Hepatocyte (in vitro differentiated cells): Measurements from ENCODE around the gene VAV2. TPM values are rescaled to one million over a fixed set of nuclear protein-coding genes. Genes with fewer than 3 reads are reported as not detected.
A peak's percentile ranks its signal among the peaks of the same experiment; 100 is the strongest.

ENCODE experiments used
- DNase-seq: peaks from one replicate; pipeline ENCODE4 v3.0.0-alpha.2; 2016; ENCODE audit warnings: low spot score
- H2AFZ ChIP-seq: fragments of 200-600 bp; sonication (generic); 2 replicates; pipeline ENCODE4 v1.6.0; 2016; ENCODE audit warnings: antibody characterized with exemption, mild to moderate bottlenecking
- H3K27ac ChIP-seq: fragments of 200-600 bp; sonication (generic); 2 replicates; pipeline ENCODE4 v1.5.1; 2016; ENCODE audit warnings: mild to moderate bottlenecking
- H3K27me3 ChIP-seq: fragments of 200-600 bp; sonication (generic); 2 replicates; pipeline ENCODE4 v1.6.1; 2016
- H3K36me3 ChIP-seq: fragments of 200-600 bp; sonication (generic); replicated peaks from 2 replicates; pipeline ENCODE4 v1.5.1; 2016; ENCODE audit warnings: low read depth; ENCODE audit not compliant: insufficient read depth
- H3K4me1 ChIP-seq: fragments of 200-600 bp; sonication (generic); 2 replicates; pipeline ENCODE4 v1.5.1; 2016; ENCODE audit warnings: mild to moderate bottlenecking, moderate library complexity; ENCODE audit not compliant: insufficient read depth
- H3K4me2 ChIP-seq: fragments of 200-600 bp; sonication (generic); 2 replicates; pipeline ENCODE4 v1.6.0; 2016
- H3K4me3 ChIP-seq: fragments of 200-600 bp; sonication (generic); 2 replicates; pipeline ENCODE4 v1.5.1; 2016; ENCODE audit warnings: mild to moderate bottlenecking
- H3K79me2 ChIP-seq: fragments of 200-600 bp; sonication (generic); 2 replicates; pipeline ENCODE4 v1.6.0; 2017; ENCODE audit warnings: mild to moderate bottlenecking
- H3K9me2 ChIP-seq: fragments of 200-600 bp; sonication (generic); replicated peaks from 2 replicates; pipeline ENCODE4 v1.6.0; 2017; ENCODE audit warnings: mild to moderate bottlenecking; ENCODE audit not compliant: insufficient read depth
- H3K9me3 ChIP-seq: fragments of 200-600 bp; sonication (generic); 2 replicates; pipeline ENCODE4 v1.5.1; 2016; ENCODE audit warnings: low read depth, mild to moderate bottlenecking
- H4K20me1 ChIP-seq: fragments of 200-600 bp; sonication (generic); 2 replicates; pipeline ENCODE4 v1.6.0; 2016; ENCODE audit warnings: mild to moderate bottlenecking; ENCODE audit not compliant: insufficient read depth, poor library complexity, severe bottlenecking
- EZH2 ChIP-seq: fragments of 200-600 bp; sonication (generic); IDR thresholded peaks from 2 replicates; pipeline ENCODE4 v1.6.1; 2016; ENCODE audit warnings: antibody characterized with exemption, mild to moderate bottlenecking, borderline replicate concordance
- EZH2phosphoT487 ChIP-seq: fragments of 200-600 bp; sonication (generic); IDR thresholded peaks from one replicate; pipeline ENCODE4 v1.6.1; 2018; ENCODE audit warnings: antibody characterized with exemption, mild to moderate bottlenecking, low read depth, moderate library complexity; ENCODE audit not compliant: unreplicated experiment, severe bottlenecking
- WGBS: methylation state at CpG from one replicate; pipeline ENCODE4 v1.1.6; 2016; ENCODE audit warnings: low lambda C conversion rate; ENCODE audit errors: missing lambda C conversion rate; 5-methylcytosine and 5-hydroxymethylcytosine counted together
- polyA plus RNA-seq: library from polyadenylated mRNA; unstranded; fragments of >200 nt; fragmentation: Nextera tagmentation; extraction: Ambion mirVana; gene quantifications from 2 replicates; pipeline ENCODE4 v1.2.1, GENCODE V29; 2016
- total RNA-seq: library from RNA; depleted of rRNA; stranded (reverse); fragments of >200 nt; gene quantifications from 2 replicates; pipeline ENCODE4 v1.2.3, GENCODE V29; 2014
- TF ChIP-seq, protein P1 (sequence below): fragments of 200-600 bp; sonication (generic); IDR thresholded peaks from 2 replicates; pipeline ENCODE4 v1.5.1; 2016; ENCODE audit warnings: antibody characterized with exemption, mild to moderate bottlenecking; ENCODE audit not compliant: poor library complexity

Gene VAV2
- total and polyA plus RNA-seq, 2 experiments from 2014 or later = 24.9 to 27.7 TPM

DNA sequence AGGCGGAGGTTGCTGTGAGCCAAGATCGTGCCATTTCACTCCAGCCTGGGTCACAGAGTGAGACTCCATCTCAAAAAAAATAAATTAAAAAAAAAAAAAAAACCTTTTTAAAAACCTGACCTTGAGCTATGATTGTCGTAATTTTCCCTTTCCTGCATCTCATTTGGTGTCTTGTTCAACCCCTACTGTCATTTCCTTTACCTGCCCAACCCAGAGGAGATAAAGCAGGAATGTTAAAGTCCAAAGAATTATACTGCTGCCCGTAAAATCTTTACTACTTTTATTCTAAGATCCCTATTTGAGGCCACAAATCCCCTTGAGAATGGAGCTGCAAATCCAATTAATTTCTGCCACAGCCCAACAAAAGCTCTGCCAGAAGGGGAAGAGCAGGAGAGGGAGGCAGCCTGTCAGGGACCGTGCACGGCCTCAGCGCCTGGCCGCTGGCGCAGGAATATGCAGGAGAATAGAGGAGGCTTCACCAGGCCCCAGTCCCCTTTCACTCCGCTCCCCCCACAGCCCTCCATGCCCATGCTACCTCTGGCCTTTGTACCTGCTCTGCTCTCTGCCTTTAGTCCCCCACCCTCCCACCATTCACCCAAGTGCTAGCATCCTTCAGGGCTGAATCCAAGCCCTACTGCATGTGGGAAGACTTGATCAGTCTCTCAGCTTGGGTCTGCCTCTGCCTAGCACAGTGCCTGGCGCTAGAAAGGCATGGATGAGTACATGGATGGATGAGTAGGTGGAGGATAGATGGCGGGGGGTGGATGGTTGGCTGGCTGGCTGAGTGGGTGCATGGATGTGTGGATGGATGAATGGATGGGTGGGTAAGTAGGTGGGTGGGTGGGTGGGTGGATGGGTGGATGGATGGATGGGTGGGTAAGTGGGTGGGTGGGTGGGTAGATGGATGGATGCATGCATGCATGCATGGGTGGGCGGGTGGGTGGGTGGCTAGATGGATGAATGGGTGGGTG is 154.2 kb downstream of the VAV2 start:
- Histone ChIP-seq H3K4me1 (peaks cover 18% of the 10 kb centered on the region), H2AFZ (no peak overlapping the region), H4K20me1 (peaks cover 15% of the 10 kb centered on the region), H3K4me2 (peak overlapping the region; percentile 31), H3K9me3 (no peaks in the 10 kb centered on the region), H3K27me3 (no peaks in the 10 kb centered on the region), H3K4me3 (no peak overlapping the region), H3K79me2 (peaks cover 30% of the 10 kb centered on the region), H3K36me3 (no peaks in the 10 kb centered on the region), H3K27ac (peak overlapping the region; percentile 78), H3K9me2 (no peaks in the 10 kb centered on the region)
- 86% methylated on average over 12 of the region's 13 CpGs for WGBS
- TF ChIP-seq, protein P1, sequence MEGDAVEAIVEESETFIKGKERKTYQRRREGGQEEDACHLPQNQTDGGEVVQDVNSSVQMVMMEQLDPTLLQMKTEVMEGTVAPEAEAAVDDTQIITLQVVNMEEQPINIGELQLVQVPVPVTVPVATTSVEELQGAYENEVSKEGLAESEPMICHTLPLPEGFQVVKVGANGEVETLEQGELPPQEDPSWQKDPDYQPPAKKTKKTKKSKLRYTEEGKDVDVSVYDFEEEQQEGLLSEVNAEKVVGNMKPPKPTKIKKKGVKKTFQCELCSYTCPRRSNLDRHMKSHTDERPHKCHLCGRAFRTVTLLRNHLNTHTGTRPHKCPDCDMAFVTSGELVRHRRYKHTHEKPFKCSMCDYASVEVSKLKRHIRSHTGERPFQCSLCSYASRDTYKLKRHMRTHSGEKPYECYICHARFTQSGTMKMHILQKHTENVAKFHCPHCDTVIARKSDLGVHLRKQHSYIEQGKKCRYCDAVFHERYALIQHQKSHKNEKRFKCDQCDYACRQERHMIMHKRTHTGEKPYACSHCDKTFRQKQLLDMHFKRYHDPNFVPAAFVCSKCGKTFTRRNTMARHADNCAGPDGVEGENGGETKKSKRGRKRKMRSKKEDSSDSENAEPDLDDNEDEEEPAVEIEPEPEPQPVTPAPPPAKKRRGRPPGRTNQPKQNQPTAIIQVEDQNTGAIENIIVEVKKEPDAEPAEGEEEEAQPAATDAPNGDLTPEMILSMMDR = no peak
- no peak for TF ChIP-seq EZH2phosphoT487
- TF ChIP-seq EZH2 = no peak
- no peak for DNase-seq

DNA sequence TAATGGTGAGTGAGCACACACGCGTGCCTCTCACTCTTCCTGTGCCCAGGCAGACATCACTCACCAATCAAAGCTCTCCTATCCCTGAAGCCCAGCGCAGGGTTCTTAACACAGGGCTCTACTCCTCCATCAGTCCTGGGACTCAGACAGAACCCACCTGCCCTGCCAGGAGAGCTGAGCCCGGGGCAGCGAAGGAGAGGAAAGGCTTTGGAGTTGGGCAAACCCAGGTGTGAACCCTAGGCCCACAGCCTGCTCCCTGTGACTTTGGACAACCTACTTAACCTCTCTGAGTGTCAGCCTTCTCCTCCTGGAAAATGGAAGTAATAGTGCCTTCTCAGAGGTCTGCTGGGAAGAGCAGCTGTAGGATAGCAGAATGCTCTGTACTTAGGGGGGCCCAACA is 155.3 kb downstream of the VAV2 start:
- H3K9me3 ChIP-seq = no peaks in the 10 kb centered on the region
- peaks cover 18% of the 10 kb centered on the region for H3K4me1 ChIP-seq
- peak overlapping the region; percentile 69 for H3K27ac ChIP-seq
- no peak for DNase-seq
- H3K36me3 ChIP-seq = no peaks in the 10 kb centered on the region
- no peak overlapping the region for H2AFZ ChIP-seq
- no peak overlapping the region for H3K4me2 ChIP-seq
- WGBS = 97% methylated on average over 5 of the region's 5 CpGs
- H3K4me3 ChIP-seq = no peak overlapping the region
- H3K79me2 ChIP-seq = peaks cover 26% of the 10 kb centered on the region
- H3K27me3 ChIP-seq = no peaks in the 10 kb centered on the region
- TF ChIP-seq, protein P1 = no peak
- TF ChIP-seq EZH2 (no peak), EZH2phosphoT487 (no peak)
- H4K20me1 ChIP-seq = peaks cover 7% of the 10 kb centered on the region
- H3K9me2 ChIP-seq = no peaks in the 10 kb centered on the region

DNA sequence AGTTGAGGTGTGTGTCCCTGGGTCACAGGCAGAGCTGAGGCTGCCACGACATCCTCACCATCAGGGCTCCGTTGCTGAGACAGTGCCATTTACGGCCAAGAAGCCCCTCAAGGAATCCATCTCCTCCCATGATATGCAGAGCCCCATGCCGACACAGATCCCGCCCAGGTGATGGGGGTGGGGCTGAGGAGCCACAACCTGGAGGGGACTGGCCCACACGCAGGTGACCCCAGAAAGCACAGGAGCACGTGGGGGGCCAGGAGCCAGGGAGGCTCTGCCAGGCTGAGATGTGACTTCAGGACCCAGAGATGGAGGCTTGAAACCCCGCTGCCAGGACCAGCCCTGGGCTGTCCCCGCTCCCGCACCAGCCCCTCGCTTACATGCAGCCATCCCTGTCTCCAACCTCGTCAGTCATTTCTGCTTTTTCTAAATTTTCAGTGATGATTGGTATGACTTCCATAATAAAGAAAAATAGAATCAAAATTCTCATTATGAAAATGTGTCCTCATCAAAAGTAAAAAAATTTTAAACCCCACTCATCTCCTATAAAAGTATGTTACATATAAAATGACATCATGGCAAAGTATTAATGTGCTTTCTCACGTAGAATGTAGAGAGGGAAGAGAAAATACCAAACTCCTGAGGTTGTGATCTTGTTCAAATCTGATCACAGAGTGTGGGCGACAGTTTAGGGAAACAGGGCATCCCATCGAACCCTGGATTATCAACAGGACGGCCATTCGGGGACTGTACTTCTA is 155.9 kb downstream of the VAV2 start:
- no peak overlapping the region for H3K4me3 ChIP-seq
- H3K4me2 ChIP-seq = no peak overlapping the region
- H3K9me3 ChIP-seq = no peaks in the 10 kb centered on the region
- H2AFZ ChIP-seq = no peak overlapping the region
- 92% methylated on average over 12 of the region's 17 CpGs for WGBS
- no peaks in the 10 kb centered on the region for H3K36me3 ChIP-seq
- H4K20me1 ChIP-seq = peaks cover 6% of the 10 kb centered on the region
- no peak for DNase-seq
- H3K9me2 ChIP-seq = no peaks in the 10 kb centered on the region
- H3K4me1 ChIP-seq = peaks cover 18% of the 10 kb centered on the region
- peaks cover 23% of the 10 kb centered on the region for H3K79me2 ChIP-seq
- H3K27me3 ChIP-seq = no peaks in the 10 kb centered on the region
- no peak for TF ChIP-seq EZH2phosphoT487
- TF ChIP-seq, protein P1 = no peak
- TF ChIP-seq EZH2 = no peak
- H3K27ac ChIP-seq = no peak overlapping the region
